NCI-H82 treated with DMSO at 0.1 percent for 48 hours (cell line): Measurements from ENCODE around the gene TLX2.

Source experiments
- DNase-seq: peaks from one replicate; lab custom pipeline; 2025; ENCODE audit not compliant: unreplicated experiment; lab: John Stamatoyannopoulos, UW

TLX2 gene

GRCh38 chr2:74496997-74497776 is 17.1 kb upstream of the TLX2 start:
- no peak for DNase-seq

- DNase-seq: no peak
These were observed 16.3 kb upstream of the TLX2 start for GRCh38 chr2:74497777-74498499.

GRCh38 chr2:74498500-74499266 is 15.6 kb upstream of the TLX2 start:
- DNase-seq: no peak

GRCh38 chr2:74499267-74499939 is 14.8 kb upstream of the TLX2 start, which contains the start of gene LBX2:
Gene LBX2 (minus strand): TSS chr2:74499603. CDS start chr2:74499537, 66 bp downstream.
- DNase-seq: no peak

GRCh38 chr2:74499940-74500577 is 14.2 kb upstream of the TLX2 start:
- DNase-seq: no peak

- no peak for DNase-seq
These were observed 13.7 kb upstream of the TLX2 start for GRCh38 chr2:74500578-74500946.

- DNase-seq: peak; percentile 92
These were observed 12.7 kb upstream of the TLX2 start for GRCh38 chr2:74501335-74502071.

GRCh38 chr2:74502147-74502719 is 12.0 kb upstream of the TLX2 start:
- DNase-seq: no peak

GRCh38 chr2:74502720-74503505 is 11.3 kb upstream of the TLX2 start:
- no peak for DNase-seq

GRCh38 chr2:74503506-74504475 is 10.5 kb upstream of the TLX2 start:
- no peak for DNase-seq

GRCh38 chr2:74504591-74504990 is 9.7 kb upstream of the TLX2 start:
- DNase-seq: no peak

- no peak for DNase-seq
These were observed 8.6 kb upstream of the TLX2 start for GRCh38 chr2:74505448-74506246.

- peak; percentile 99 for DNase-seq
These were observed 6.9 kb upstream of the TLX2 start, which contains the start of gene PCGF1 for GRCh38 chr2:74507145-74507925. Gene PCGF1 (minus strand): TSS chr2:74507695. CDS start chr2:74507668, 27 bp downstream.

GRCh38 chr2:74507926-74508520 is 6.2 kb upstream of the TLX2 start:
- peak; percentile 94 for DNase-seq

- DNase-seq: no peak
These were observed 4.0 kb upstream of the TLX2 start for GRCh38 chr2:74510272-74510671.
